ENCODE results near the gene JPH4.

Gene JPH4

GRCh38 chr14:23561873-23562821 is 16.4 kb downstream of the JPH4 start:
- DNase-seq, result no peak

- DNase-seq, result no peak
Measured at GRCh38 chr14:23561259-23561658, 17.3 kb downstream of the JPH4 start.

- no peak for DNase-seq
Measured at GRCh38 chr14:23559926-23560520, 18.6 kb downstream of the JPH4 start.

GRCh38 chr14:23559010-23559925 is 19.3 kb downstream of the JPH4 start:
- no peak for DNase-seq

GRCh38 chr14:23558346-23559009 is 20.1 kb downstream of the JPH4 start:
- no peak for DNase-seq

GRCh38 chr14:23557946-23558345 is 20.6 kb downstream of the JPH4 start:
- no peak for DNase-seq

GRCh38 chr14:23557521-23557920 is 21.1 kb downstream of the JPH4 start:
- no peak for DNase-seq

- DNase-seq, result no peak
Measured at GRCh38 chr14:23556700-23557440, 21.7 kb downstream of the JPH4 start.

- peak; percentile 58 for DNase-seq
Measured at GRCh38 chr14:23555882-23556699, 22.5 kb downstream of the JPH4 start, which contains the start of gene THTPA. TSS of gene THTPA (plus strand) at chr14:23556271. CDS start at chr14:23556758, 487 bp downstream.

GRCh38 chr14:23555533-23555881 is 23.1 kb downstream of the JPH4 start:
- no peak for DNase-seq

- DNase-seq, result peak; percentile 62
Measured at GRCh38 chr14:23551266-23552028, 27.1 kb downstream of the JPH4 start, which contains the start of gene ZFHX2. TSS of gene ZFHX2 (minus strand) at chr14:23551765. CDS start at chr14:23535325, 16,440 bp downstream.

GRCh38 chr14:23550812-23551265 is 27.8 kb downstream of the JPH4 start:
- no peak for DNase-seq

- DNase-seq, result no peak
Measured at GRCh38 chr14:23550131-23550811, 28.3 kb downstream of the JPH4 start.

GRCh38 chr14:23548351-23549318 is 30.0 kb downstream of the JPH4 start:
- no peak for DNase-seq

GRCh38 chr14:23547924-23548323 is 30.7 kb downstream of the JPH4 start:
- DNase-seq, result no peak

GRCh38 chr14:23546450-23547035 is 32.0 kb downstream of the JPH4 start:
- DNase-seq, result no peak

GRCh38 chr14:23545740-23546365 is 32.7 kb downstream of the JPH4 start:
- no peak for DNase-seq
